ENCODE data around the gene SMO.
"Not testable (repeated sequence)": the region's sequence is repeated elsewhere in the genome, so short reads cannot be mapped to it uniquely, and the experiment has no call there.

Gene SMO

GRCh38 chr7:129205126-129205818 is 16.8 kb downstream of the SMO start:
- DNase-seq = peak in 1 of 10 donors; percentile 79
- intact Hi-C loops (cut with DNase I) = loop anchor here (5.0 kb wide), 1 partner anchor 33 kb away; no protein-coding TSS in a partner anchor

GRCh38 chr7:129205987-129206785 is 17.8 kb downstream of the SMO start:
- intact Hi-C loops (cut with DNase I) = loop anchor here (5.0 kb wide), 1 partner anchor 34 kb away; no protein-coding TSS in a partner anchor

GRCh38 chr7:129208667-129209066 is 20.2 kb downstream of the SMO start:
- intact Hi-C loops (cut with DNase I) = loop anchor here (5.0 kb wide), 1 partner anchor 36 kb away; no protein-coding TSS in a partner anchor
- peak in 1 of 10 donors; percentile 71 for DNase-seq

More at GRCh38 chr7:129205987-129206785, 17.8 kb downstream of the SMO start:
- DNase-seq = peak in 1 of 10 donors; percentile 67

- intact Hi-C loops (cut with DNase I) = loop anchor here (5.0 kb wide), 1 partner anchor 37 kb away; no protein-coding TSS in a partner anchor
- DNase-seq = peak in 1 of 10 donors; percentile 64
These were observed 20.9 kb downstream of the SMO start for GRCh38 chr7:129209067-129209926.

- peak; percentile 49 to 96 (median 78) for DNase-seq
- intact Hi-C loops (cut with DNase I) = no loop called here
These were observed 22.0 kb downstream of the SMO start for GRCh38 chr7:129210256-129210988.

- DNase-seq = peak in 1 of 10 donors; percentile 81
- intact Hi-C loops (cut with DNase I) = no loop called here
These were observed 22.5 kb downstream of the SMO start for GRCh38 chr7:129210989-129211312.

- intact Hi-C loops (cut with DNase I) = no loop called here
- peak in 1 of 10 donors; percentile 69 for DNase-seq
These were observed 23.7 kb downstream of the SMO start for GRCh38 chr7:129212126-129212525.

- peak in 1 of 10 donors; percentile 75 for DNase-seq
- intact Hi-C loops (cut with DNase I) = no loop called here
These were observed 24.2 kb downstream of the SMO start for GRCh38 chr7:129212596-129212995.

- intact Hi-C loops (cut with DNase I) = no loop called here
- peak in 2 of 10 donors; percentile 30 to 71 for DNase-seq
These were observed 25.4 kb downstream of the SMO start for GRCh38 chr7:129213828-129214227.

- intact Hi-C loops (cut with DNase I) = loop anchor here (5.0 kb wide), 1 partner anchor 152 kb away; no protein-coding TSS in a partner anchor
- peak in 1 of 10 donors; percentile 58 for DNase-seq
These were observed 27.3 kb downstream of the SMO start for GRCh38 chr7:129215691-129216090.

GRCh38 chr7:129216101-129216715 is 27.8 kb downstream of the SMO start:
- peak in 1 of 10 donors; percentile 67 for DNase-seq
- intact Hi-C loops (cut with DNase I) = loop anchor here (5.0 kb wide), 1 partner anchor 151 kb away; no protein-coding TSS in a partner anchor

- intact Hi-C loops (cut with DNase I) = loop anchor here (5.0 kb wide), 1 partner anchor 150 kb away; no protein-coding TSS in a partner anchor
These were observed 28.5 kb downstream of the SMO start for GRCh38 chr7:129216821-129217416.

GRCh38 chr7:129218514-129219062 is 30.2 kb downstream of the SMO start:
- intact Hi-C loops (cut with DNase I) = loop anchor here (1.0 to 5.0 kb wide), 5 partner anchors 53 to 426 kb away; no protein-coding TSS in a partner anchor

More at GRCh38 chr7:129216821-129217416, 28.5 kb downstream of the SMO start:
- not testable (repeated sequence) for DNase-seq

GRCh38 chr7:129219166-129219565 is 30.7 kb downstream of the SMO start:
- intact Hi-C loops (cut with DNase I) = loop anchor here (2.0 to 5.0 kb wide), 4 partner anchors 80 to 426 kb away; no protein-coding TSS in a partner anchor
- peak in 1 of 10 donors; percentile 69 for DNase-seq

More at GRCh38 chr7:129218514-129219062, 30.2 kb downstream of the SMO start:
- DNase-seq = peak; percentile 66 to 97 (median 87)

- intact Hi-C loops (cut with DNase I) = loop anchor here (10.0 kb wide), 1 partner anchor 393 kb away; the partner anchor contains the start of gene NRF1
- DNase-seq = no peak
These were observed 33.6 kb downstream of the SMO start for GRCh38 chr7:129222064-129222463.

GRCh38 chr7:129224251-129225205 is 36.1 kb downstream of the SMO start, which contains the start of gene AHCYL2:
AHCYL2 (plus strand) TSS chr7:129225030.
- DNase-seq = peak; percentile 94 to 100 (median 98)
- intact Hi-C loops (cut with DNase I) = loop anchor here (10.0 kb wide), 1 partner anchor 390 kb away; the partner anchor contains the start of gene NRF1

Measured in posterior cingulate gyrus (tissue), 11 donors.